Stomach (tissue), 9 donors: Measurements from ENCODE around the gene RBM15. TPM values are rescaled to one million over a fixed set of nuclear protein-coding genes. Genes with fewer than 3 reads are reported as not detected.

Experiments used
- DNase-seq, 2 donors: peaks; one replicate each; pipeline versions ENCODE4 v3.0.0 to v3.0.0-alpha.2; 2013 to 2019
- H3K27ac ChIP-seq, 5 donors: fragments of 200-600 bp in 4 of 5; sonication (generic) in 4 of 5; one replicate each; pipeline ENCODE4 v1.5.1; 2013 to 2019; ENCODE audit warnings: mild to moderate bottlenecking in 1 of 5, moderate library complexity in 1 of 5
- H3K27me3 ChIP-seq, 3 donors: fragments of 200-600 bp; sonication (generic); one replicate each; pipeline ENCODE4 v1.5.1; 2017 to 2019; ENCODE audit warnings: mixed run types in 1 of 3
- H3K36me3 ChIP-seq, 4 donors: fragments of 200-600 bp; sonication (generic); 1 replicate in 3 of 4; 2 replicates in 1 of 4; pipeline ENCODE4 v1.5.1; 2016 to 2019
- H3K4me1 ChIP-seq, 4 donors: fragments of 200-600 bp; sonication (generic); one replicate each; pipeline ENCODE4 v1.5.1; 2016 to 2019
- H3K4me3 ChIP-seq, 4 donors: fragments of 200-600 bp; sonication (generic) in 3 of 4; one replicate each; pipeline ENCODE4 v1.5.1; 2016 to 2019; ENCODE audit warnings: mild to moderate bottlenecking in 1 of 4
- H3K9me3 ChIP-seq, 4 donors: fragments of 200-600 bp; sonication (generic); one replicate each; pipeline ENCODE4 v1.5.1; 2016 to 2019
- CTCF ChIP-seq, 7 experiments: fragments of 450-650 bp in 4 of 7; fragments of 200-600 bp in 3 of 7; sonication (generic) in 3 of 7; IDR thresholded peaks; one replicate each; pipeline ENCODE4 v1.5.1; 2016 to 2019; ENCODE audit warnings: antibody characterized with exemption in 7 of 7, control low read depth in 2 of 7, mild to moderate bottlenecking in 1 of 7
- EP300 ChIP-seq: sonication (generic); formaldehyde crosslinking; IDR thresholded peaks from one replicate; pipeline ENCODE4 v1.6.1; 2017; ENCODE audit warnings: antibody characterized with exemption
- POLR2A ChIP-seq, 4 donors: fragments of 450-650 bp; IDR thresholded peaks; one replicate each; pipeline ENCODE4 v1.6.1; 2016; ENCODE audit warnings: antibody characterized with exemption in 4 of 4, control low read depth in 2 of 4, mild to moderate bottlenecking in 1 of 4, moderate library complexity in 1 of 4
- POLR2AphosphoS5 ChIP-seq, 3 donors: sonication (generic); formaldehyde crosslinking; IDR thresholded peaks; one replicate each; pipeline ENCODE4 v1.6.1; 2016; ENCODE audit warnings: antibody characterized with exemption in 3 of 3
- WGBS, 5 donors: extraction: QIAGEN DNeasy Blood & Tissue Kit in 3 of 5; methylation state at CpG; one replicate each; pipeline versions ENCODE4 v1.1.5 to v1.1.7; 2013 to 2018; 5-methylcytosine and 5-hydroxymethylcytosine counted together
- intact Hi-C: fragments of 100-400 bp; cut with DNase I; formaldehyde crosslinking; loops from one replicate; pipeline ENCODE4 v1.15.1; 2023; ENCODE audit warnings: low total_unique reads
- polyA plus RNA-seq, 3 donors: library from polyadenylated mRNA; stranded (reverse); fragments of 200-250 nt; gene quantifications; one replicate each; pipeline ENCODE4 v1.2.3, GENCODE V29; 2013
- total RNA-seq, 5 donors: library from RNA; depleted of rRNA; stranded (reverse); fragments of >200 nt; gene quantifications; one replicate each; pipeline versions ENCODE4 v1.1.0 to v1.2.3, GENCODE V29; 2014 to 2016
- donor health status: healthy with polysubstance abuse.
- donor health status: Bipolar disorder and iron deficiency.
- donor health status: healthy.

Gene RBM15
- total and polyA plus RNA-seq, 8 donors: 1.5 to 58.6 (median 34.1) TPM

DNA sequence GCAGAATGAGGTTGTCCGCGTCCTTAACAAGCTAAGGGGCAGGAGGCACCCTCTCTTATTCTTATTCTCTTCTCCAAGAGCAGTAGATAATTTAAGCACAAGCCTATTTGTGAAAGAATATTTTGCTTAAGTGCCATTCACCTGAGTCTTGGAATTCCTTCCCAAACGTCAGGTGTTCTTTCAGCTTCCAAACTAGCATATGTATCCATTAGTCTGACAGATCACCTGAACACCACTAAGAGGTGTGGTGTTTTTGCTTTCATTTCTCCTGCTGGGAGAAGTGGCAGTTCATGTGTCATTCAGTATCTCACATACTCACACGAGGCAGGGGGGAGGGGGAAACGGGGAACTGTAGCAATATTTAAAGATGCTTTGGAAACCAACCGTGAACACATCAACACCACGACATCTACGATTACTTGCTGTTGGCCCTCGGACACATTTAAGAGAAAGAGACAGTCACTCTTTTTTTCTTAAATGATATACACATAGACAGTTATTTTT, 45.5 kb upstream of the RBM15 start:
- TF ChIP-seq CTCF (IDR thresholded peaks at IDR 0.05): no peak
- TF ChIP-seq POLR2A (IDR thresholded peaks at IDR 0.05): no peak
- TF ChIP-seq POLR2AphosphoS5 (IDR thresholded peaks at IDR 0.05): no peak
- no peak for TF ChIP-seq EP300
- no peak for DNase-seq
- 66 to 76% (median 71%) methylated on average over 9 of the region's 9 CpGs for WGBS, 5 donors
- Histone ChIP-seq H3K27ac (no peak overlapping the region), H3K4me3 (no peak overlapping the region), H3K9me3 (no peaks in the 10 kb centered on the region), H3K4me1 (peaks cover 0 to 6% (median 0%) of the 10 kb centered on the region in 4 donors), H3K36me3 (no peaks in the 10 kb centered on the region), H3K27me3 (peaks cover 0 to 4% (median 0%) of the 10 kb centered on the region in 3 donors)
- intact Hi-C loops: no loop called here

DNA sequence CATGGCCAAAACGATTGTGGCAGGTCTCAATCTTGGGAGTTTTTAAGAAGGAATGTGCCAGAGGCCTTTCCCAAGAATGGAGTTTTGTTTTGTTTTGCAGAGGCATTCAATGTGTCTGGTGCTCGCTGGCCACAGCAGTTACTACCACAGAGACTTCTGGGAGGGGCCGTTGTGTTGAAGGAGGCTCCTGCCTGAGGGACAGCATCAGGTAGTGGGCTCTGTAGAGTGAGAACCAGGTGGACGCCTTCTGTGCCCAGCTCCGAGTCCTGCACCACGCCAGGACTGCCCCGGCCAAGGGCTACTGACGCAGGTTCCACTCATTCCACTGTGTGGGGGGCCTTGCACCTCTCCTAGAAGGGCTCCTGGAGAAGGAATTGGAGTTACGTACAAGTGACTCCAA, 44.9 kb upstream of the RBM15 start:
- DNase-seq: no peak
- TF ChIP-seq POLR2A (IDR thresholded peaks at IDR 0.05) (no peak), POLR2AphosphoS5 (IDR thresholded peaks at IDR 0.05) (no peak), EP300 (no peak), CTCF (IDR thresholded peaks at IDR 0.05) (no peak)
- H3K36me3 ChIP-seq: no peaks in the 10 kb centered on the region
- H3K4me1 ChIP-seq: peaks cover 0 to 6% (median 0%) of the 10 kb centered on the region in 4 donors
- H3K9me3 ChIP-seq: no peaks in the 10 kb centered on the region
- intact Hi-C loops: no loop called here
- H3K27me3 ChIP-seq: peaks cover 0 to 4% (median 0%) of the 10 kb centered on the region in 3 donors
- H3K27ac ChIP-seq: no peak overlapping the region
- no peak overlapping the region for H3K4me3 ChIP-seq
- WGBS, 5 donors: 80 to 93% (median 89%) methylated on average over 9 of the region's 9 CpGs

- intact Hi-C loops: no loop called here
- WGBS, 5 donors: 88 to 95% (median 91%) methylated on average over 4 of the region's 4 CpGs
Observed at GRCh38 chr1:110298991-110299390, 40.2 kb upstream of the RBM15 start.

DNA sequence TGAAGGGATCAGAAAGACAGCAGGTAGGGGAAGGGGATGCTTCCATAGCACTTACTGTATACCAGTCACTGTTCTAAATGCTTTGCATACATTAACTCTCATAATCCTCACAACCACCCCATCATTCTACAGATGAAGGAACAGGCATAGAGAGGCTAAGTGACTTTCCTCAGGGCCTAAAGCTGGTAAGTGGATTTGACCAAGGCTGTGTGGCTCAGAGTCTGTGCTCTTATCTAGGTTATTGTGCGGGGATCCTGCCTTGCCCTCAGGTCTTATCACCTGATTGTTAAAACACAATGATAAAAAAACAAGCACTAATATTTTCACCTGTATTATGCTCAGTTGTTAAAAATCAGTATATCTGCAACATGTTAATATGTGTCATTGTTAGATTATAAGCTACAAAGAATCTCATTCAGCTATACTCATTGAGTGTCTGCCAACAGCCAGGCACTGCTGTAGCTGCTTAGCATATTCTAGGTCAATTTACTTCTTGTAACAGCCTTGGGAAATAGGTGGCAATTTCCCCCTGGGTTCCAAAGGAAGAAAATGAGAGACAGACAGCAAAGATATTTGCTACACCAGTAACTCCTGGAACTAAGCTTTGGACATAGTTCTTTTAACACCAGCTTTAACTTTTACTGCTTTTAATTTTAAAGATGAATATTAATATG, 38.6 kb upstream of the RBM15 start:
- no peaks in the 10 kb centered on the region for H3K36me3 ChIP-seq
- no peaks in the 10 kb centered on the region for H3K4me1 ChIP-seq
- no peak overlapping the region for H3K27ac ChIP-seq
- WGBS, 5 donors: 38 to 82% (median 40%) methylated on average over 1 of the region's 1 CpG
- TF ChIP-seq POLR2A (IDR thresholded peaks at IDR 0.05): no peak
- TF ChIP-seq EP300: no peak
- H3K4me3 ChIP-seq: no peak overlapping the region
- intact Hi-C loops: no loop called here
- DNase-seq: no peak
- H3K27me3 ChIP-seq: peaks cover 0 to 13% (median 0%) of the 10 kb centered on the region in 3 donors
- H3K9me3 ChIP-seq: no peaks in the 10 kb centered on the region

More at GRCh38 chr1:110298991-110299390, 40.2 kb upstream of the RBM15 start:
- Histone ChIP-seq H3K4me1 (no peaks in the 10 kb centered on the region), H3K9me3 (no peaks in the 10 kb centered on the region), H3K4me3 (no peak overlapping the region), H3K27ac (no peak overlapping the region), H3K27me3 (peaks cover 0 to 13% (median 0%) of the 10 kb centered on the region in 3 donors), H3K36me3 (no peaks in the 10 kb centered on the region)
- TF ChIP-seq EP300: no peak
- no peak for TF ChIP-seq POLR2A (IDR thresholded peaks at IDR 0.05)
- TF ChIP-seq POLR2AphosphoS5 (IDR thresholded peaks at IDR 0.05): no peak
- TF ChIP-seq CTCF (IDR thresholded peaks at IDR 0.05): no peak
- no peak for DNase-seq

GRCh38 chr1:110302836-110303235, 36.3 kb upstream of the RBM15 start:
- TF ChIP-seq POLR2A (IDR thresholded peaks at IDR 0.05): no peak
- no peak for TF ChIP-seq EP300
- TF ChIP-seq POLR2AphosphoS5 (IDR thresholded peaks at IDR 0.05): no peak
- TF ChIP-seq CTCF (IDR thresholded peaks at IDR 0.05): no peak
- intact Hi-C loops: no loop called here
- Histone ChIP-seq H3K9me3 (no peaks in the 10 kb centered on the region), H3K27me3 (peaks cover 0 to 13% (median 0%) of the 10 kb centered on the region in 3 donors), H3K4me1 (no peaks in the 10 kb centered on the region), H3K4me3 (no peak overlapping the region), H3K27ac (no peak overlapping the region), H3K36me3 (no peaks in the 10 kb centered on the region)
- DNase-seq: no peak
- 82 to 95% (median 90%) methylated on average over 3 of the region's 3 CpGs for WGBS, 5 donors
